ENCODE data around the gene RAD51B. TPM values are rescaled to one million over a fixed set of nuclear protein-coding genes. Genes with fewer than 3 reads are reported as not detected.
A peak's percentile ranks its signal among the peaks of the same experiment; 100 is the strongest.
"Not testable (repeated sequence)": the region's sequence is repeated elsewhere in the genome, so short reads cannot be mapped to it uniquely, and the experiment has no call there.

The RAD51B gene
- total and polyA plus RNA-seq, 4 experiments from 2014 or later, result 22.0 to 35.7 (median 31.4) TPM

- H3K36me3 ChIP-seq (ENCODE audit: insufficient read depth, low read length), result no peaks in the 10 kb centered on the region
- H3K4me1 Mint-ChIP-seq, result peaks cover 39 to 61% (median 46%) of the 10 kb centered on the region in 4 donors
- peak within 1 kb of the TSS; percentile 54 to 86 for H3K4me3 ChIP-seq (ENCODE audit: low read length in 2 of 2)
- H3K9me3 ChIP-seq (ENCODE audit: control insufficient read depth in 1 of 2, low read length in 2 of 2), result no peaks in the 10 kb centered on the region
- H3K27ac Mint-ChIP-seq, result peak within 1 kb of the TSS; percentile 86 to 98 (median 96)
- peak; percentile 87 to 95 (median 88) for DNase-seq
- peaks cover 16 to 41% of the 10 kb centered on the region in 2 donors for H3K36me3 Mint-ChIP-seq
- H3K27me3 ChIP-seq (ENCODE audit: insufficient read depth, low read length), result no peaks in the 10 kb centered on the region
- H3K9me3 Mint-ChIP-seq, result no peaks in the 10 kb centered on the region
- peak within 1 kb of the TSS; percentile 89 to 99 (median 96) for H3K4me3 Mint-ChIP-seq
- H3K4me1 ChIP-seq (ENCODE audit: insufficient read depth, low read length), result peaks cover 38% of the 10 kb centered on the region
- ChIA-PET POLR2A (ENCODE audit: partially characterized antibody) (interaction anchor here (0.7 to 1.2 kb wide), 11 partner anchors 9 to 999 kb away, joined by 3 to 7 read pairs (median 3); partner anchors contain the start of genes ATP6V1D, EIF2S1, PIGH and VTI1B), CTCF (ENCODE audit: partially characterized antibody) (interaction anchor here (1.0 kb wide), 1 partner anchor 18 kb away, joined by 3 read pairs; no protein-coding TSS in a partner anchor)
- H3K27ac ChIP-seq (ENCODE audit: low read depth, low read length), result peak within 1 kb of the TSS; percentile 47
- intact Hi-C loops (cut with micrococcal nuclease), result loop anchor here (1.0 to 5.0 kb wide), 4 partner anchors 121 to 1006 kb away; partner anchors contain the start of genes PIGH and RDH11
- H3K27me3 Mint-ChIP-seq, result no peaks in the 10 kb centered on the region
These were observed 3.1 kb upstream of the RAD51B start, which contains the start of gene ZFYVE26 for GRCh38 chr14:67816326-67817002. TSS of gene ZFYVE26 (minus strand) at chr14:67816590. CDS start at chr14:67815963, 627 bp downstream.

GRCh38 chr14:67817750-67818438 is 1.7 kb upstream of the RAD51B start:
- no peaks in the 10 kb centered on the region for H3K9me3 Mint-ChIP-seq
- Histone ChIP-seq H3K36me3 (ENCODE audit: insufficient read depth, low read length) (no peaks in the 10 kb centered on the region), H3K4me1 (ENCODE audit: insufficient read depth, low read length) (peaks cover 38% of the 10 kb centered on the region), H3K27me3 (ENCODE audit: insufficient read depth, low read length) (no peaks in the 10 kb centered on the region), H3K9me3 (ENCODE audit: control insufficient read depth in 1 of 2, low read length in 2 of 2) (no peaks in the 10 kb centered on the region), H3K27ac (ENCODE audit: low read depth, low read length) (no peak overlapping the region), H3K4me3 (ENCODE audit: low read length in 2 of 2) (no peak overlapping the region)
- H3K27ac Mint-ChIP-seq, result peak overlapping the region in 4 of 7 donors; percentile 45 to 65 (median 60)
- ChIA-PET CTCF (ENCODE audit: partially characterized antibody) (no interaction called here), POLR2A (ENCODE audit: partially characterized antibody) (interaction anchor here (1.2 kb wide), 1 partner anchor 971 kb away, joined by 3 read pairs; no protein-coding TSS in a partner anchor)
- peaks cover 38 to 55% (median 46%) of the 10 kb centered on the region in 4 donors for H3K4me1 Mint-ChIP-seq
- H3K4me3 Mint-ChIP-seq, result peak overlapping the region in 7 of 8 donors; percentile 21 to 99 (median 87)
- peaks cover 7 to 33% of the 10 kb centered on the region in 2 donors for H3K36me3 Mint-ChIP-seq
- no peaks in the 10 kb centered on the region for H3K27me3 Mint-ChIP-seq
- intact Hi-C loops (cut with micrococcal nuclease), result loop anchor here (2.0 to 5.0 kb wide), 4 partner anchors 216 to 1004 kb away; partner anchors contain the start of genes EIF2S1 and PIGH
- no peak for DNase-seq

GRCh38 chr14:67818476-67818875 is 1.1 kb upstream of the RAD51B start:
- intact Hi-C loops (cut with micrococcal nuclease), result loop anchor here (2.0 to 5.0 kb wide), 3 partner anchors 216 to 1004 kb away; partner anchors contain the start of genes EIF2S1 and PIGH
- CTCF ChIA-PET (ENCODE audit: partially characterized antibody); H3K9me3 ChIP-seq (ENCODE audit: control insufficient read depth in 1 of 2, low read length in 2 of 2); H3K27me3 ChIP-seq (ENCODE audit: insufficient read depth, low read length); POLR2A ChIA-PET (ENCODE audit: partially characterized antibody); H3K27me3 Mint-ChIP-seq; H3K36me3 ChIP-seq (ENCODE audit: insufficient read depth, low read length); DNase-seq; H3K9me3 Mint-ChIP-seq; H3K27ac ChIP-seq (ENCODE audit: low read depth, low read length); H3K4me3 ChIP-seq (ENCODE audit: low read length in 2 of 2): not testable (repeated sequence)
- H3K4me1 ChIP-seq (ENCODE audit: insufficient read depth, low read length), result peaks cover 38% of the 10 kb centered on the region
- peak overlapping the region; percentile 73 to 99 (median 95) for H3K4me3 Mint-ChIP-seq
- peaks cover 5 to 30% of the 10 kb centered on the region in 2 donors for H3K36me3 Mint-ChIP-seq
- H3K4me1 Mint-ChIP-seq, result peaks cover 37 to 55% (median 45%) of the 10 kb centered on the region in 4 donors
- peak overlapping the region in 5 of 7 donors; percentile 45 to 68 (median 61) for H3K27ac Mint-ChIP-seq

GRCh38 chr14:67820428-67820971 is 921 bp downstream of the RAD51B start:
- POLR2A ChIA-PET (ENCODE audit: partially characterized antibody), result interaction anchor here (1.9 kb wide), 1 partner anchor 996 kb away, joined by 5 read pairs; no protein-coding TSS in a partner anchor
- peaks cover 24% of the 10 kb centered on the region for H3K4me1 ChIP-seq (ENCODE audit: insufficient read depth, low read length)
- Mint-ChIP-seq H3K36me3 (peaks cover 0 to 26% of the 10 kb centered on the region in 2 donors), H3K27me3 (no peaks in the 10 kb centered on the region), H3K9me3 (no peaks in the 10 kb centered on the region), H3K4me3 (peak overlapping the region; percentile 94 to 100 (median 98)), H3K27ac (peak overlapping the region; percentile 95 to 99 (median 98)), H3K4me1 (peaks cover 25 to 43% (median 33%) of the 10 kb centered on the region in 4 donors)
- intact Hi-C loops (cut with micrococcal nuclease), result no loop called here
- H3K4me3 ChIP-seq (ENCODE audit: low read length in 2 of 2), result peak overlapping the region; percentile 98 to 99
- no peaks in the 10 kb centered on the region for H3K36me3 ChIP-seq (ENCODE audit: insufficient read depth, low read length)
- CTCF ChIA-PET (ENCODE audit: partially characterized antibody), result interaction anchor here (1.1 kb wide), 1 partner anchor 17 kb away, joined by 3 read pairs; no protein-coding TSS in a partner anchor
- H3K27ac ChIP-seq (ENCODE audit: low read depth, low read length), result peak overlapping the region; percentile 79
- peak in 1 of 5 donors; percentile 6 for DNase-seq
- no peaks in the 10 kb centered on the region for H3K27me3 ChIP-seq (ENCODE audit: insufficient read depth, low read length)
- no peaks in the 10 kb centered on the region for H3K9me3 ChIP-seq (ENCODE audit: control insufficient read depth in 1 of 2, low read length in 2 of 2)

GRCh38 chr14:67821121-67821520 is 1.5 kb downstream of the RAD51B start:
- H3K9me3 Mint-ChIP-seq, result no peaks in the 10 kb centered on the region
- peaks cover 0 to 25% of the 10 kb centered on the region in 2 donors for H3K36me3 Mint-ChIP-seq
- CTCF ChIA-PET (ENCODE audit: partially characterized antibody), result no interaction called here
- H3K4me1 ChIP-seq (ENCODE audit: insufficient read depth, low read length), result peaks cover 18% of the 10 kb centered on the region
- DNase-seq, result no peak
- no peak overlapping the region for H3K27ac Mint-ChIP-seq
- H3K27me3 ChIP-seq (ENCODE audit: insufficient read depth, low read length), result no peaks in the 10 kb centered on the region
- POLR2A ChIA-PET (ENCODE audit: partially characterized antibody), result no interaction called here
- peaks cover 20 to 37% (median 28%) of the 10 kb centered on the region in 4 donors for H3K4me1 Mint-ChIP-seq
- intact Hi-C loops (cut with micrococcal nuclease), result no loop called here
- H3K27me3 Mint-ChIP-seq, result no peaks in the 10 kb centered on the region
- no peaks in the 10 kb centered on the region for H3K9me3 ChIP-seq (ENCODE audit: control insufficient read depth in 1 of 2, low read length in 2 of 2)
- no peak overlapping the region for H3K4me3 ChIP-seq (ENCODE audit: low read length in 2 of 2)
- H3K4me3 Mint-ChIP-seq, result peak overlapping the region in 7 of 8 donors; percentile 11 to 100 (median 97)
- H3K27ac ChIP-seq (ENCODE audit: low read depth, low read length), result no peak overlapping the region
- H3K36me3 ChIP-seq (ENCODE audit: insufficient read depth, low read length), result peaks cover 4% of the 10 kb centered on the region

GRCh38 chr14:67831113-67831512 is 11.5 kb downstream of the RAD51B start:
- intact Hi-C loops (cut with micrococcal nuclease), result no loop called here
- Histone ChIP-seq H3K4me1 (ENCODE audit: insufficient read depth, low read length) (no peaks in the 10 kb centered on the region), H3K9me3 (ENCODE audit: control insufficient read depth in 1 of 2, low read length in 2 of 2) (no peaks in the 10 kb centered on the region), H3K4me3 (ENCODE audit: low read length in 2 of 2) (no peak overlapping the region), H3K27ac (ENCODE audit: low read depth, low read length) (no peak overlapping the region), H3K36me3 (ENCODE audit: insufficient read depth, low read length) (peaks cover 7% of the 10 kb centered on the region), H3K27me3 (ENCODE audit: insufficient read depth, low read length) (no peaks in the 10 kb centered on the region)
- CTCF ChIA-PET (ENCODE audit: partially characterized antibody), result no interaction called here
- peaks cover 0 to 4% (median 0%) of the 10 kb centered on the region in 8 donors for H3K9me3 Mint-ChIP-seq
- no peak for DNase-seq
- POLR2A ChIA-PET (ENCODE audit: partially characterized antibody), result no interaction called here
- H3K36me3 Mint-ChIP-seq, result peaks cover 32 to 33% of the 10 kb centered on the region in 2 donors
- H3K4me3 Mint-ChIP-seq, result no peak overlapping the region
- H3K27ac Mint-ChIP-seq, result no peak overlapping the region
- no peaks in the 10 kb centered on the region for H3K27me3 Mint-ChIP-seq
- H3K4me1 Mint-ChIP-seq, result peaks cover 0 to 7% (median 0%) of the 10 kb centered on the region in 4 donors

All from CD4-positive, alpha-beta memory T cell (primary cell).